Brain pericyte (primary cell): ENCODE results near the gene CASP1.

Source experiments
- DNase-seq: peaks from one replicate; pipeline ENCODE4 v3.0.0-alpha.2; 2012; ENCODE audit warnings: low read depth, low spot score

CASP1 gene

GRCh38 chr11:104984808-104985207 is 50.1 kb downstream of the CASP1 start:
- DNase-seq: no peak

- DNase-seq: no peak
These were observed 55.1 kb downstream of the CASP1 start for GRCh38 chr11:104979839-104980238.
